GM20000 (cell line): ENCODE measurements around the gene EVC2.

Experiments used
- DNase-seq: peaks from one replicate; pipeline ENCODE4 v3.0.0; 2012; ENCODE audit warnings: low spot score
- CTCF ChIP-seq: IDR thresholded peaks from 2 replicates; pipeline ENCODE4 v1.5.1; 2012; ENCODE audit warnings: mild to moderate bottlenecking, control low read depth; ENCODE audit errors: extremely low read depth, missing control alignments

The EVC2 gene

GRCh38 chr4:5573965-5574364 is 134.4 kb downstream of the EVC2 start:
- no peak for TF ChIP-seq CTCF
- no peak for DNase-seq

- no peak for DNase-seq
- no peak for TF ChIP-seq CTCF
Measured at GRCh38 chr4:5572751-5573150, 135.6 kb downstream of the EVC2 start.

GRCh38 chr4:5572114-5572513 is 136.2 kb downstream of the EVC2 start:
- DNase-seq: no peak

GRCh38 chr4:5571646-5572045 is 136.7 kb downstream of the EVC2 start:
- DNase-seq: no peak

More at GRCh38 chr4:5572114-5572513, 136.2 kb downstream of the EVC2 start:
- TF ChIP-seq CTCF: no peak

GRCh38 chr4:5569451-5569850 is 138.9 kb downstream of the EVC2 start:
- no peak for DNase-seq
- no peak for TF ChIP-seq CTCF

More at GRCh38 chr4:5571646-5572045, 136.7 kb downstream of the EVC2 start:
- no peak for TF ChIP-seq CTCF

GRCh38 chr4:5568931-5569330 is 139.4 kb downstream of the EVC2 start:
- no peak for TF ChIP-seq CTCF
- no peak for DNase-seq

GRCh38 chr4:5568336-5568735 is 140.0 kb downstream of the EVC2 start:
- TF ChIP-seq CTCF: no peak
- no peak for DNase-seq
